ENCODE data around the gene ZNF132. TPM values are rescaled to one million over a fixed set of nuclear protein-coding genes. Genes with fewer than 3 reads are reported as not detected.
"Not testable (repeated sequence)": the region's sequence is repeated elsewhere in the genome, so short reads cannot be mapped to it uniquely, and the experiment has no call there.

Gene ZNF132
- total RNA-seq (2021; fragmentation: NEBNext Ultra II Directional; extraction: Animal tissue kit (Norgen Biotek cat#: 25700)): 1 to 10 TPM; 4.0 to 5.2 (median 4.5) TPM
- long read RNA-seq, transcript ZNF132-201 (3 exons, 3,031 nt): major isoform, 5 of 5 reads
- long read RNA-seq, partial matches to known transcripts: 0 of 5 reads
- long read RNA-seq, other reads (novel, unspliced or antisense): 0 of 5 reads

DNA sequence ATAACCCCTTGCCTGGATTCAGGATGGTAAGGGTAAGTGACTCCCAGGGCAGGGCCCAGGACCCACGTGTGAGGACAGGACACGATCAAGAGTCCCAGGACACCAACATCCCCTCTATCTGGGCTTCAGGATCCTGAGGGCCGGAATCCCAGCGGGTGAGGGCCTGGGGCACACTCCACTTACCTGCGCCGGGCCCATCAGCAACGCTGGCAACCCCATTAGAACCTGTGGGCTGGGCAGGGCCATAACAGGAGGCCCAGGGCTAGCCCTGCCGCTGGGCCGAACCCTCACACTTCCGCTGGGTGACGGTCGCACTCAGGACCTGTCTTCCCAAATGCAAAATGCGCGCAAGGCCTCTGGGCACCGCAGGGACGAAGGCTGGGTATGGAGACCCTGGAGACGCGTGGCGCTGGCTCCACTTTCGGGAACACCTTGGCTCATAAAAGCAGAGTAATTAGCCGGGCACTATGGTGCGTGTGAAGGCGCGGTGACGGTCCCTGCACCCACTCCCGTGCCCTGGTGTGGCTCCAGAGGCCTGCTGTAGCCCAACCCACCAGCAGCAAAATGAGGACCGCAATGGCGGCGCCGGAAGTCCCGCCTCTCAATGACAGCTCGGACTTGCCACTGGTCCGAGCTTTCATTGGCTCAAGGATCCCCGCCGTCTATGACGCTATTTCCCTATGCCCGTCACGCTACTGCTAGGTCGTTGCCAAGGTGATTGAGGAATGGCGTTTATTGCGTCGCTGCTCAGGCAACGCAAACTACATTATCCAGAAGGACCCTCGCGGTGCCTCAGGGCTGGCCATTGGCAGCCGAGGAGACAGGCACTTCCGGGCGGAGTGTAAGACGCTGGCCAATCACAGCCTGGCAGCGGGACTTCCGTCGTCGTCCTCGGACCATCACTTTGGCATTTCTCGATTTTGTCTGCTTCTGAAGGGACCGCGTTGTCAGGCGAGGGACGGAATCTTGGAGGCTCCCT lies at the start of gene ZNF132:
Gene ZNF132 (minus strand): TSS at position 578 of the 979 bp plus-strand sequence. CDS start 332 bp downstream, at position 246.
- peak within 1 kb of the TSS; percentile 93 for H3K4me3 Mint-ChIP-seq
- peaks cover 72% of the 10 kb centered on the region for H3K9me3 Mint-ChIP-seq
- H3K36me3 Mint-ChIP-seq (ENCODE audit: low read depth): peaks cover 67% of the 10 kb centered on the region
- H3K27me3 Mint-ChIP-seq (ENCODE audit: insufficient read depth): peaks cover 13% of the 10 kb centered on the region
- H3K4me1 Mint-ChIP-seq (ENCODE audit: low read depth): peaks cover 20% of the 10 kb centered on the region
- peak within 1 kb of the TSS; percentile 97 for H3K27ac Mint-ChIP-seq
- peak; percentile 99 for DNase-seq
- TF ChIP-seq, protein P1, sequence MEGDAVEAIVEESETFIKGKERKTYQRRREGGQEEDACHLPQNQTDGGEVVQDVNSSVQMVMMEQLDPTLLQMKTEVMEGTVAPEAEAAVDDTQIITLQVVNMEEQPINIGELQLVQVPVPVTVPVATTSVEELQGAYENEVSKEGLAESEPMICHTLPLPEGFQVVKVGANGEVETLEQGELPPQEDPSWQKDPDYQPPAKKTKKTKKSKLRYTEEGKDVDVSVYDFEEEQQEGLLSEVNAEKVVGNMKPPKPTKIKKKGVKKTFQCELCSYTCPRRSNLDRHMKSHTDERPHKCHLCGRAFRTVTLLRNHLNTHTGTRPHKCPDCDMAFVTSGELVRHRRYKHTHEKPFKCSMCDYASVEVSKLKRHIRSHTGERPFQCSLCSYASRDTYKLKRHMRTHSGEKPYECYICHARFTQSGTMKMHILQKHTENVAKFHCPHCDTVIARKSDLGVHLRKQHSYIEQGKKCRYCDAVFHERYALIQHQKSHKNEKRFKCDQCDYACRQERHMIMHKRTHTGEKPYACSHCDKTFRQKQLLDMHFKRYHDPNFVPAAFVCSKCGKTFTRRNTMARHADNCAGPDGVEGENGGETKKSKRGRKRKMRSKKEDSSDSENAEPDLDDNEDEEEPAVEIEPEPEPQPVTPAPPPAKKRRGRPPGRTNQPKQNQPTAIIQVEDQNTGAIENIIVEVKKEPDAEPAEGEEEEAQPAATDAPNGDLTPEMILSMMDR (IDR thresholded peaks at IDR 0.05): no peak

DNA sequence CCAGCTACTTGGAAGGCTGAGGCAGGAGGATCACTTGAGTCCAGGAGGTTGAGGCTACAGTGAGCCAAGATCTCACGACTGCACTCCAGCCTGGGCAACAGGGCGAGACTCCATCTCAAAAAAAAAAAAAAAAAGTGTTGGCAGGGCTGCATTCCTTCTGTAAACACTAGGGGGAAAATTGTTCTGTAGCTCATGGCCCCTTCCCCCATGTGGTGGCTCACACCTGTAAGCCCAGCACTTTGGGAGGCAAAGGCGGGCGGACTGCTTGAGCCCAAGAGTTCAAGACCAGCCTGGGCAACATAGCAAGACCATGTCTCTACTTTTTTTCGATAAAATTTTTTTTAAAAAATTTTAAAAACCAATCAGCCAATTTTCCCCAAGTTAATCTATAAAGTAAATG lies 44.4 kb upstream of the ZNF132 start:
- not testable (repeated sequence) for H3K4me3 Mint-ChIP-seq; H3K27ac Mint-ChIP-seq; H3K4me1 Mint-ChIP-seq (ENCODE audit: low read depth)

DNA sequence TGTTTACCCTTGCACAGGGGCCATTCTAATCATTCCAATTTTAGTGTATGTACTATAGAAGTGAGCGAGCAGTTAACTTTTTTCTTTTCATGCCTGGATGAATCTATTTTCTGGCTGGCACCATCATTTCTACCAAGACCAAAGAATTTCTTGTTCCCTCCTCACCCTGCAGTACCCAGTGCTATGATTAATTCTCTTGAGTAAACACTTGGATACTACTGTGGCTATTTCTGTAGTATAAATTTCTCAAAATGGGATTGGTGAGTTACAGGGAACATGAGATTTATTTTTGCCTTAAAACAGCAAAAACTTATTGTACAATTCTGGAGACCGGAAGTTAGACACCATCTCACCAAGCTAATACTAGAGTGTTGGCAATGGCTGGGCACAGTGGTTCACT lies 43.8 kb upstream of the ZNF132 start:
- DNase-seq: no peak
- Mint-ChIP-seq H3K4me1 (ENCODE audit: low read depth) (no peaks in the 10 kb centered on the region), H3K27me3 (ENCODE audit: insufficient read depth) (no peaks in the 10 kb centered on the region; the same call in 1 of the 2 replicates), H3K27ac (no peak overlapping the region), H3K36me3 (ENCODE audit: low read depth) (no peaks in the 10 kb centered on the region), H3K9me3 (no peaks in the 10 kb centered on the region), H3K4me3 (no peak overlapping the region)
- TF ChIP-seq, protein P1 (IDR thresholded peaks at IDR 0.05): no peak

More for the DNA sequence above, 44.4 kb upstream of the ZNF132 start:
- DNase-seq; H3K27me3 Mint-ChIP-seq (ENCODE audit: insufficient read depth); H3K9me3 Mint-ChIP-seq; H3K36me3 Mint-ChIP-seq (ENCODE audit: low read depth): not testable (repeated sequence)
- TF ChIP-seq, protein P1 (IDR thresholded peaks at IDR 0.05): peak; percentile 29; the same call in 1 of the 2 replicates

DNA sequence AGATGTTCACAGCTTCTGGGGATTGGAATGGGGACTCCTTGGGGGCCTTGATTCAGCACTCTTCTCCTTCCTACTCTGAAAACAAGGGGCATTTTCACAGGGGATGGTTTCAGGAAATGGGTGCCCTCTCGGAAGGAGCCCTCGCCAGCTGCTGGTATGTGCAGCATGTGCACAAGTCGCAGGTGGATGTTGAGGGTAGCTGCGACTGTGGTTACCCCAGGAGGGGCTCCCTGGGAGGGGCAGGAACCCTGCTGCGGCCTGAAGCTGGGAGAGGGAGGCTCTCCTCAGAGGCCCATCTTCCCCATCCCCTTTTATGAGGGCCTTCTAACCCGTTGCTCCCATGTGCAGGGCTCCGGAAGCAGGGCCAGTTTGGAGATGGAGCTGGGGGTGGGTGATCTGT lies 42.4 kb upstream of the ZNF132 start:
- Mint-ChIP-seq H3K27ac (no peak overlapping the region), H3K27me3 (ENCODE audit: insufficient read depth) (no peaks in the 10 kb centered on the region; the same call in 1 of the 2 replicates), H3K4me1 (ENCODE audit: low read depth) (no peaks in the 10 kb centered on the region), H3K4me3 (no peak overlapping the region), H3K36me3 (ENCODE audit: low read depth) (no peaks in the 10 kb centered on the region), H3K9me3 (no peaks in the 10 kb centered on the region)
- TF ChIP-seq, protein P1 (IDR thresholded peaks at IDR 0.05): no peak
- no peak for DNase-seq

DNA sequence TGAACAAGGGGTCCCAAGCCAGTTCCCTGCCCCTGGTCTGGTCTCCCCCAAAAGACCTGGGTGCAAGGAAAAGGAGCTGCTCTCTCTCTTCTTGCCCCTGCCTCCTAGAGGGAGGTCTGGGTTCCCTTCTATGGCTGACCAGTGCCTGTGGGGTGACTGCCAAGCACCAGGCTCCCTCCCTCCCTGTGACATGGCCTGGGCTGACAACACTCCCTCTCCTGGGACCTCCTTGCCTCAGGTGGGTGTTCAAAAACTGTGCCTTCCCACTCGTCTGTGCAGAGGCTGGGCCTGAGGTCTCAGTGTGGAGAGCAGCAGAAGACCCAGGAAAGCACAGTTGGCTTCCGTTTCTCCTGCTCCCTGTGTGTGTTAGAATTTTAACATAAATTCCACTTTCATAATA lies 40.9 kb upstream of the ZNF132 start:
- Mint-ChIP-seq H3K4me3 (no peak overlapping the region), H3K4me1 (ENCODE audit: low read depth) (peaks cover 9% of the 10 kb centered on the region), H3K36me3 (ENCODE audit: low read depth) (no peaks in the 10 kb centered on the region; the same call in 1 of the 2 replicates), H3K27ac (no peak overlapping the region), H3K27me3 (ENCODE audit: insufficient read depth) (peaks cover 3% of the 10 kb centered on the region), H3K9me3 (no peaks in the 10 kb centered on the region)
- no peak for DNase-seq
- TF ChIP-seq, protein P1 (IDR thresholded peaks at IDR 0.05): no peak

All from HFFc6 (cell line).